ENCODE data around the gene ZNF618. TPM values are rescaled to one million over a fixed set of nuclear protein-coding genes. Genes with fewer than 3 reads are reported as not detected.
A peak's percentile ranks its signal among the peaks of the same experiment; 100 is the strongest.

ZNF618 gene
- total RNA-seq, 8 experiments from 2014 or later, result 3.4 to 41.6 (median 20.4) TPM

- peak in 6 of 8 experiments; percentile 44 to 79 (median 54) for ATAC-seq (replicated peaks in 6 of 8)
- 71 to 100% (median 78%) methylated on average over 2 to 4 of the region's 4 CpGs; no CpG with 5 or more reads in 2 of the 10 experiments for WGBS, 10 experiments
- H3K4me3 ChIP-seq, result no peak overlapping the region
- no peak overlapping the region for H3K27ac ChIP-seq
- in situ Hi-C loops (cut with MboI; ENCODE audit: low pct_unique_long_range_greater_than_20kb in 2 of 9, low sequenced_read_pairs in 9 of 9, unreplicated experiment in 9 of 9), result loop anchor here in 1 of 9 experiments (25.0 kb wide), 1 partner anchor 106 kb away; no protein-coding TSS in a partner anchor
- H3K4me1 ChIP-seq (replicated peaks in 1 of 2), result peaks cover 0 to 7% of the 10 kb centered on the region in 2 donors
These were observed 55.7 kb downstream of the ZNF618 start for GRCh38 chr9:113931777-113932176.

DNA sequence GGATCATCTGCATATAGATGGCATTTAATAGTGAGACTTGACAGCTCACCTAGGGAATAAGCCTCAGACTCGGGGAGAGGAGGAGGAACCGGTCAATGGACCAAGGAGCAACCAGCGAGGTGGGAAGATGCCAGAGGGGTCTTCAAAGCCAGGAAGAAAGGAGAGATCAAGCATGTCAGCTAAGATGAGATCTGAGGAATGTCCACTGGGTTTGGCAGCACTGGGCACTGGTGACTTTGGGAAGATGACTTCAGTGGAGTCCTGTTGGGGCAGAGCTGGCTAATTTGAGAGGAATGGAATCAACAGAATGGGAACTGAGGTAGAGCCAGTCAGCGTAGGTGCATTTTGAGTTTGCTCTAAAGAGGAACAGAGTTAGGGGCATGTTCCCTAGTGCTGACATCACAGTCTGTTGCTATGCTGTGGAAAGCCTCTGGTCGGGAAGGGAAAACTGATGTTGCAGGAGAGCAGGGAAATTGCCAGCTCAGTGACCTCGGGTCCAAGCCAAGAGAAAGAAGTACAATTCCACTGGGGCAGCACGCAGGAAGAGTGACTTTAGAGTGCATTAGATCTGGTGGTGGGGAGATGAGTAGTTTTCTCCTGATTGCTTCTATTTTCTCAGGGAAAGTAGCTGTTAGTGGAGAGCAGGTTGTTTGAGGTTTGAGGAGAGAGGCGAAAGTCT, 56.9 kb downstream of the ZNF618 start:
- no peak overlapping the region for H3K4me3 ChIP-seq
- ATAC-seq (replicated peaks in 6 of 8), result no peak
- H3K4me1 ChIP-seq (replicated peaks in 1 of 2), result peaks cover 0 to 7% of the 10 kb centered on the region in 2 donors
- in situ Hi-C loops (cut with MboI; ENCODE audit: low pct_unique_long_range_greater_than_20kb in 2 of 9, low sequenced_read_pairs in 9 of 9, unreplicated experiment in 9 of 9), result loop anchor here in 1 of 9 experiments (25.0 kb wide), 1 partner anchor 104 kb away; no protein-coding TSS in a partner anchor
- WGBS, 10 experiments, result 72 to 99% (median 89%) methylated on average over 2 to 7 of the region's 8 CpGs; no CpG with 5 or more reads in 2 of the 10 experiments
- H3K27ac ChIP-seq, result no peak overlapping the region

GRCh38 chr9:113933671-113934070, 57.6 kb downstream of the ZNF618 start:
- peaks cover 0 to 7% of the 10 kb centered on the region in 2 donors for H3K4me1 ChIP-seq (replicated peaks in 1 of 2)
- no peak overlapping the region for H3K4me3 ChIP-seq
- in situ Hi-C loops (cut with MboI; ENCODE audit: low pct_unique_long_range_greater_than_20kb in 2 of 9, low sequenced_read_pairs in 9 of 9, unreplicated experiment in 9 of 9), result loop anchor here in 1 of 9 experiments (25.0 kb wide), 1 partner anchor 104 kb away; no protein-coding TSS in a partner anchor
- ATAC-seq (replicated peaks in 6 of 8), result no peak
- no peak overlapping the region for H3K27ac ChIP-seq

- in situ Hi-C loops (cut with MboI; ENCODE audit: low pct_unique_long_range_greater_than_20kb in 2 of 9, low sequenced_read_pairs in 9 of 9, unreplicated experiment in 9 of 9), result loop anchor here in 1 of 9 experiments (25.0 kb wide), 1 partner anchor 103 kb away; no protein-coding TSS in a partner anchor
- no peak for ATAC-seq (replicated peaks in 6 of 8)
These were observed 58.2 kb downstream of the ZNF618 start for GRCh38 chr9:113934167-113934828.

GRCh38 chr9:113934829-113935676, 58.9 kb downstream of the ZNF618 start:
- WGBS, 10 experiments, result 87 to 100% (median 92%) methylated on average over 1 to 6 of the region's 13 CpGs; no CpG with 5 or more reads in 3 of the 10 experiments
- no peak overlapping the region for H3K27ac ChIP-seq
- H3K4me1 ChIP-seq (replicated peaks in 1 of 2), result peaks cover 0 to 7% of the 10 kb centered on the region in 2 donors
- in situ Hi-C loops (cut with MboI; ENCODE audit: low pct_unique_long_range_greater_than_20kb in 2 of 9, low sequenced_read_pairs in 9 of 9, unreplicated experiment in 9 of 9), result loop anchor here in 1 of 9 experiments (25.0 kb wide), 1 partner anchor 102 kb away; no protein-coding TSS in a partner anchor
- H3K4me3 ChIP-seq, result no peak overlapping the region
- peak in 1 of 8 experiments; percentile 21 for ATAC-seq (replicated peaks in 6 of 8)

More at GRCh38 chr9:113934167-113934828, 58.2 kb downstream of the ZNF618 start:
- H3K27ac ChIP-seq, result no peak overlapping the region
- H3K4me1 ChIP-seq (replicated peaks in 1 of 2), result peaks cover 0 to 7% of the 10 kb centered on the region in 2 donors
- WGBS, 10 experiments, result 78 to 100% (median 99%) methylated on average over 1 to 6 of the region's 14 CpGs; no CpG with 5 or more reads in 2 of the 10 experiments
- no peak overlapping the region for H3K4me3 ChIP-seq

GRCh38 chr9:113935677-113936380, 59.7 kb downstream of the ZNF618 start:
- ATAC-seq (replicated peaks in 6 of 8), result no peak
- H3K4me1 ChIP-seq (replicated peaks in 1 of 2), result peaks cover 0 to 7% of the 10 kb centered on the region in 2 donors
- WGBS, 10 experiments, result 80 to 100% (median 100%) methylated on average over 1 to 8 of the region's 10 CpGs; no CpG with 5 or more reads in 1 of the 10 experiments
- in situ Hi-C loops (cut with MboI; ENCODE audit: low pct_unique_long_range_greater_than_20kb in 2 of 9, low sequenced_read_pairs in 9 of 9, unreplicated experiment in 9 of 9), result loop anchor here in 1 of 9 experiments (25.0 kb wide), 1 partner anchor 101 kb away; no protein-coding TSS in a partner anchor
- H3K27ac ChIP-seq, result no peak overlapping the region
- H3K4me3 ChIP-seq, result no peak overlapping the region

GRCh38 chr9:113940077-113940476, 64.0 kb downstream of the ZNF618 start:
- H3K27ac ChIP-seq, result no peak overlapping the region
- ATAC-seq (replicated peaks in 6 of 8), result no peak
- H3K4me3 ChIP-seq, result no peak overlapping the region
- in situ Hi-C loops (cut with MboI; ENCODE audit: low pct_unique_long_range_greater_than_20kb in 2 of 9, low sequenced_read_pairs in 9 of 9, unreplicated experiment in 9 of 9), result loop anchor here in 1 of 9 experiments (25.0 kb wide), 1 partner anchor 97 kb away; no protein-coding TSS in a partner anchor
- H3K4me1 ChIP-seq (replicated peaks in 1 of 2), result no peaks in the 10 kb centered on the region

DNA sequence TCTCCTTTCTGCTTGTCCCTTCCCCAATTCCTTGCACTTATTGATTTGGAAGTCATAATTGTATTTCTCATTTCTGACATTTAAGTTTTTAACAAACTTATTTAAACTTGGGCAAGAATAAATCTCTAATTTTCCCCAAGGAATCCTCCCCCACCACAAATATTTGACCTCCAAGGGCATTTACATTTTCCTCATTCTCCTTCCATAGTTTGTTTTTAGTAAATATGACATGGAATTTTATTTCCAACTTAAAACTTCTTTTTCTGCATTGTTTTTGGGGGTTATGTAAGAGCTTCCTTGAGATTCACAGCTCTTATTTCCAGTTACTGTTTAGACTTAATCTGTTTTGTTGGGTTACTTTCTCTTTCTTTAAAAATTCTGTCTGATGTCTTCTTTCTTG, 64.9 kb downstream of the ZNF618 start:
- ATAC-seq (replicated peaks in 6 of 8), result no peak

GRCh38 chr9:113941526-113941925, 65.4 kb downstream of the ZNF618 start:
- H3K27ac ChIP-seq, result no peak overlapping the region
- WGBS, 10 experiments, result 7 to 100% (median 51%) methylated on average over 1 to 2 of the region's 2 CpGs; no CpG with 5 or more reads in 2 of the 10 experiments
- H3K4me3 ChIP-seq, result no peak overlapping the region
- no peaks in the 10 kb centered on the region for H3K4me1 ChIP-seq (replicated peaks in 1 of 2)
- ATAC-seq (replicated peaks in 6 of 8), result no peak
- in situ Hi-C loops (cut with MboI; ENCODE audit: low pct_unique_long_range_greater_than_20kb in 2 of 9, low sequenced_read_pairs in 9 of 9, unreplicated experiment in 9 of 9), result loop anchor here in 1 of 9 experiments (25.0 kb wide), 1 partner anchor 96 kb away; no protein-coding TSS in a partner anchor

More for the DNA sequence above, 64.9 kb downstream of the ZNF618 start:
- in situ Hi-C loops (cut with MboI; ENCODE audit: low pct_unique_long_range_greater_than_20kb in 2 of 9, low sequenced_read_pairs in 9 of 9, unreplicated experiment in 9 of 9), result loop anchor here in 1 of 9 experiments (25.0 kb wide), 1 partner anchor 96 kb away; no protein-coding TSS in a partner anchor
- Histone ChIP-seq H3K4me1 (replicated peaks in 1 of 2) (no peaks in the 10 kb centered on the region), H3K27ac (no peak overlapping the region), H3K4me3 (no peak overlapping the region)

GRCh38 chr9:113943112-113944009, 67.3 kb downstream of the ZNF618 start:
- Histone ChIP-seq H3K4me3 (no peak overlapping the region), H3K27ac (no peak overlapping the region), H3K4me1 (replicated peaks in 1 of 2) (peaks cover 11 to 13% of the 10 kb centered on the region in 2 donors)
- ATAC-seq (replicated peaks in 6 of 8), result peak in 1 of 8 experiments; percentile 32
- WGBS, 10 experiments, result 82 to 100% (median 93%) methylated on average over 2 to 12 of the region's 13 CpGs
- in situ Hi-C loops (cut with MboI; ENCODE audit: low pct_unique_long_range_greater_than_20kb in 2 of 9, low sequenced_read_pairs in 9 of 9, unreplicated experiment in 9 of 9), result loop anchor here in 1 of 9 experiments (25.0 kb wide), 1 partner anchor 94 kb away; no protein-coding TSS in a partner anchor

DNA sequence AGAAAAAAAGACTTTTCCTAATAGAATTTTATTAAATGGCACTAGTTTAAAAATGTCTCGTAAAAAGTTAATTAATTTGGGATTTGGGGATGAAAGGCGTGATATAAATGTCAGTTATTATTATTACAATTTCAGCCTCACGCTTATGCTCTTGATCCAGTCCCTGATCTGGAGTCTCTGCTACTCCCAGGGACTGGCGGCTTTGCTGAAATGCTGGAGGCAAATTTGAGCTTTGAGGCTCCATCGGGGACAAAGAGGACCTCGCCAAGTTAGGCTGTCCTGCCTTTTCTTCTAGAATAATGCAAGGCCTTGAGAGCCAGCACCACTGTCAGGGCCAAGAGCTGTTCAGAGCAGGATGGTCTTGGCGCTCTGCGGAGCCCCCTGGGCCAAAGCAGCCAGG, 69.7 kb downstream of the ZNF618 start:
- H3K4me3 ChIP-seq, result no peak overlapping the region
- in situ Hi-C loops (cut with MboI; ENCODE audit: low pct_unique_long_range_greater_than_20kb in 2 of 9, low sequenced_read_pairs in 9 of 9, unreplicated experiment in 9 of 9), result loop anchor here in 1 of 9 experiments (25.0 kb wide), 1 partner anchor 92 kb away; no protein-coding TSS in a partner anchor
- no peak overlapping the region for H3K27ac ChIP-seq
- WGBS, 10 experiments, result 81 to 100% (median 100%) methylated on average over 1 to 7 of the region's 8 CpGs; no CpG with 5 or more reads in 1 of the 10 experiments
- ATAC-seq (replicated peaks in 6 of 8), result no peak
- peaks cover 15 to 19% of the 10 kb centered on the region in 2 donors for H3K4me1 ChIP-seq (replicated peaks in 1 of 2)

All from motor neuron (in vitro differentiated cells).